DND-41 (cell line): Measurements from ENCODE around the gene SARS2.
"Not testable (repeated sequence)": the region's sequence is repeated elsewhere in the genome, so short reads cannot be mapped to it uniquely, and the experiment has no call there.

Experiments
- ATAC-seq: fragments of 200-7000 bp; cut with Tn5 transposase; 3 replicates; pipeline ENCODE4 v1.9.1; 2021; ENCODE audit warnings: low read depth; ENCODE audit not compliant: insufficient read depth
- DNase-seq: peaks from one replicate; pipeline ENCODE4 v3.0.0-alpha.2; 2020
- H2AFZ ChIP-seq: 2 replicates; pipeline ENCODE4 v1.6.0; 2012; ENCODE audit warnings: low read depth, low read length
- H3K27ac ChIP-seq: 2 replicates; pipeline ENCODE4 v1.5.1; 2012; ENCODE audit warnings: low read length, inconsistent platforms
- H3K27me3 ChIP-seq: fragments of 200-600 bp; sonication (generic); 2 replicates; pipeline ENCODE4 v1.6.0; 2012; ENCODE audit warnings: low read length, mild to moderate bottlenecking, inconsistent platforms; ENCODE audit not compliant: insufficient read depth, poor library complexity
- H3K36me3 ChIP-seq: 2 replicates; pipeline ENCODE4 v1.5.1; 2012; ENCODE audit warnings: low read length, inconsistent platforms; ENCODE audit not compliant: insufficient read depth
- H3K4me1 ChIP-seq: 2 replicates; pipeline ENCODE4 v1.5.1; 2012; ENCODE audit warnings: mild to moderate bottlenecking, low read length; ENCODE audit not compliant: insufficient read depth
- H3K4me2 ChIP-seq: 2 replicates; pipeline ENCODE4 v1.6.0; 2012; ENCODE audit warnings: mild to moderate bottlenecking, moderate library complexity, low read length, inconsistent platforms; ENCODE audit not compliant: insufficient read depth
- H3K4me3 ChIP-seq, 2 experiments: fragments of 200-600 bp in 1 of 2; shearing (Covaris generic) in 1 of 2; 2 replicates each; pipeline ENCODE4 v1.5.1; 2012 to 2016; ENCODE audit warnings: inconsistent platforms in 2 of 2, low read length in 2 of 2, mild to moderate bottlenecking in 2 of 2, low read depth in 1 of 2, moderate library complexity in 1 of 2
- H3K79me2 ChIP-seq: 2 replicates; pipeline ENCODE4 v1.6.0; 2012; ENCODE audit warnings: low read length, inconsistent platforms; ENCODE audit not compliant: insufficient read depth
- H3K9ac ChIP-seq: 2 replicates; pipeline ENCODE4 v1.6.0; 2012; ENCODE audit warnings: low read depth, mild to moderate bottlenecking, inconsistent platforms, low read length, moderate library complexity
- H3K9me3 ChIP-seq: 2 replicates; pipeline ENCODE4 v1.5.1; 2012; ENCODE audit warnings: low read length, moderate library complexity, mild to moderate bottlenecking, inconsistent platforms; ENCODE audit not compliant: insufficient read depth, severe bottlenecking
- H4K20me1 ChIP-seq: 2 replicates; pipeline ENCODE4 v1.6.0; 2012; ENCODE audit warnings: low read length; ENCODE audit not compliant: insufficient read depth
- EZH2 ChIP-seq: IDR thresholded peaks from 3 replicates; pipeline ENCODE4 v1.6.1; 2012; ENCODE audit warnings: borderline replicate concordance, low read depth, mild to moderate bottlenecking, moderate library complexity, low read length, inconsistent platforms; ENCODE audit not compliant: severe bottlenecking
- TF ChIP-seq, protein P1 (sequence below): IDR thresholded peaks from 2 replicates; pipeline ENCODE4 v1.5.1; 2012; ENCODE audit warnings: borderline replicate concordance, low read length, moderate library complexity, mild to moderate bottlenecking; ENCODE audit not compliant: poor library complexity, severe bottlenecking; ENCODE audit errors: extremely low read depth

SARS2 gene

GRCh38 chr19:38974624-38975213, 44.2 kb upstream of the SARS2 start:
- Histone ChIP-seq H3K36me3 (no peaks in the 10 kb centered on the region), H3K9me3 (peaks cover 2% of the 10 kb centered on the region), H3K4me3 (no peak overlapping the region), H3K4me2 (no peak overlapping the region), H3K9ac (no peak overlapping the region), H2AFZ (no peak overlapping the region), H3K27ac (no peak overlapping the region), H3K27me3 (no peaks in the 10 kb centered on the region), H3K79me2 (no peaks in the 10 kb centered on the region), H4K20me1 (no peaks in the 10 kb centered on the region), H3K4me1 (no peaks in the 10 kb centered on the region)
- DNase-seq, result no peak
- no peak for ATAC-seq
- TF ChIP-seq, protein P1, sequence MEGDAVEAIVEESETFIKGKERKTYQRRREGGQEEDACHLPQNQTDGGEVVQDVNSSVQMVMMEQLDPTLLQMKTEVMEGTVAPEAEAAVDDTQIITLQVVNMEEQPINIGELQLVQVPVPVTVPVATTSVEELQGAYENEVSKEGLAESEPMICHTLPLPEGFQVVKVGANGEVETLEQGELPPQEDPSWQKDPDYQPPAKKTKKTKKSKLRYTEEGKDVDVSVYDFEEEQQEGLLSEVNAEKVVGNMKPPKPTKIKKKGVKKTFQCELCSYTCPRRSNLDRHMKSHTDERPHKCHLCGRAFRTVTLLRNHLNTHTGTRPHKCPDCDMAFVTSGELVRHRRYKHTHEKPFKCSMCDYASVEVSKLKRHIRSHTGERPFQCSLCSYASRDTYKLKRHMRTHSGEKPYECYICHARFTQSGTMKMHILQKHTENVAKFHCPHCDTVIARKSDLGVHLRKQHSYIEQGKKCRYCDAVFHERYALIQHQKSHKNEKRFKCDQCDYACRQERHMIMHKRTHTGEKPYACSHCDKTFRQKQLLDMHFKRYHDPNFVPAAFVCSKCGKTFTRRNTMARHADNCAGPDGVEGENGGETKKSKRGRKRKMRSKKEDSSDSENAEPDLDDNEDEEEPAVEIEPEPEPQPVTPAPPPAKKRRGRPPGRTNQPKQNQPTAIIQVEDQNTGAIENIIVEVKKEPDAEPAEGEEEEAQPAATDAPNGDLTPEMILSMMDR, result no peak
- no peak for TF ChIP-seq EZH2

DNA sequence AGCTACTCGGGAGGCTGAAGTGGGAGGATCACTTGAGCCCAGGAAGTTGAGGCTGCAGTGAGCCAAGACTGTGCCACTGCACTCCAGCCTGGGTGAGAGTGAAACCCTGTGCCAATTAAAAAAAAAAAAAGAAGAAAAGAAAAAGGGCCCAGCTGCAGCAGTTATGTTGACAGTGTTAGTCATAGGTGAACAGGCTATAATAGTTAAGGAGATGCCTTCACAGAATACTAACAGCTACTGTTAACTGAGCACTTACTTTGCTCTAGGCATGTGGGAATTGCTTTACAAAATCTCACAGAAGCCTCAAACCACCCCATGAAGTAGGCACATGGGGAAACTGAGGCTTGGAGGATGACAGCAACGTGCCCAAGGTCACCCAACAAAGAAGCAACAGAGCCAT, 41.1 kb upstream of the SARS2 start:
- no peaks in the 10 kb centered on the region for H4K20me1 ChIP-seq
- H3K9ac ChIP-seq, result no peak overlapping the region
- no peak overlapping the region for H3K4me2 ChIP-seq
- no peak overlapping the region for H3K4me3 ChIP-seq
- no peaks in the 10 kb centered on the region for H3K27me3 ChIP-seq
- no peak for ATAC-seq
- H3K4me1 ChIP-seq, result no peaks in the 10 kb centered on the region
- H3K9me3 ChIP-seq, result no peaks in the 10 kb centered on the region
- no peak overlapping the region for H2AFZ ChIP-seq
- H3K79me2 ChIP-seq, result no peaks in the 10 kb centered on the region
- no peaks in the 10 kb centered on the region for H3K36me3 ChIP-seq
- H3K27ac ChIP-seq, result no peak overlapping the region
- DNase-seq, result no peak
- TF ChIP-seq, protein P1, result no peak
- TF ChIP-seq EZH2, result no peak

DNA sequence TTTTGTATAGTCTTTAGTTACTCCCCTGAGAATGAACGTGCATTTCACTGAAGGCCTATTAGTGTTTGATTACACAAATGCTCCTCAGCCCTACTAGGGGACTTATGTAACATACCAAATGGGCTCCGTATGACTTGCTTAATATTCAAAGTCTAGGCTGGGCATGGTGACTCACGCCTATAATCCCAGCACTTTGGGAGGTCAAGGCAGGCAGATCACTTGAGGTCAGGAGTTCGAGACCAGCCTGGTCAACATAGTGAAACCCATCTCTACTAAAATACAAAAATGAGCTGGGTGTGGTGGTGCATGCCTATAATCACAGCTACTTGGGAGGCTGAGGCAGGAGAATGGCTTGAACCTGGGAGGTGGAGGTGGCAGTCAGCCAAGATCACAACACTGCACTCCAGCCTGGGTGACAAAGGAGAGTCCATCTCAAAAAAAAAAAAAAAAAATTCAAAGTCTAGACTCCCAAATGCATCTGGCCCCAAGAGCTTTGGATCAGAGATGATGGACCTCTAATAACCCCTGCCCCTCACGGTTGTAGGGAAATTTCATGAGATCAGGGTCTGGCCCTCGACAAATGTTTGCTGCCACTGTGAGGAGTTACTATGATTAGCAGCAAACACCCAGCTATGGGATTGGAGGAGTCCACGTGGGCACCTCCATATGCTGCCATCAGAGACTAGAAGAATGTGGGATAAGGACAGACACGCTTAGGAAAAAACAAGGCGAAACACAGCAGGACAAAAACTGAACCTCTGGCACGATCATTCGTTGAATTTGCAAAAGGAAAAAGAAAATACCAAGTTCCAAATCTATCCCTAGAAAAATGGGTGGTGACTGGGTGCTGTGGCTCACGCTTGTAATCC, 40.3 kb upstream of the SARS2 start:
- Histone ChIP-seq H3K4me3 (no peak overlapping the region), H2AFZ (no peak overlapping the region), H3K9me3 (no peaks in the 10 kb centered on the region), H3K4me2 (no peak overlapping the region), H3K9ac (no peak overlapping the region), H3K27ac (no peak overlapping the region), H3K36me3 (no peaks in the 10 kb centered on the region), H4K20me1 (no peaks in the 10 kb centered on the region), H3K4me1 (no peaks in the 10 kb centered on the region), H3K27me3 (no peaks in the 10 kb centered on the region), H3K79me2 (no peaks in the 10 kb centered on the region)
- ATAC-seq (no peak), DNase-seq (no peak)
- TF ChIP-seq, protein P1, result no peak
- no peak for TF ChIP-seq EZH2

GRCh38 chr19:38966149-38966548, 35.6 kb upstream of the SARS2 start:
- not testable (repeated sequence) for H3K9me3 ChIP-seq, H3K4me3 ChIP-seq, H3K79me2 ChIP-seq, H3K27me3 ChIP-seq, H3K27ac ChIP-seq, H3K36me3 ChIP-seq, H3K4me1 ChIP-seq, H2AFZ ChIP-seq, DNase-seq, ATAC-seq, H3K9ac ChIP-seq, H4K20me1 ChIP-seq, H3K4me2 ChIP-seq
